GM23338 (cell line): ENCODE measurements around the gene DGKB. TPM values are rescaled to one million over a fixed set of nuclear protein-coding genes. Genes with fewer than 3 reads are reported as not detected.

Experiments used
- ATAC-seq: fragments of 200-7000 bp; cut with Tn5 transposase; 3 replicates; pipeline ENCODE4 v1.9.1; 2020
- DNase-seq: peaks from one replicate; pipeline ENCODE4 v3.0.0-alpha.2; 2015; ENCODE audit warnings: low spot score
- H2AFZ ChIP-seq: fragments of 200-600 bp; sonication (generic); 2 replicates; pipeline ENCODE4 v1.8.0; 2016; ENCODE audit warnings: antibody characterized with exemption, mild to moderate bottlenecking, moderate library complexity
- H3F3A ChIP-seq: fragments of 200-600 bp; sonication (generic); replicated peaks from 2 replicates; pipeline ENCODE4 v1.8.0; 2017; ENCODE audit warnings: antibody characterized with exemption, mixed run types, low read depth
- H3K27ac ChIP-seq: fragments of 200-600 bp; sonication (generic); 2 replicates; pipeline ENCODE4 v1.6.1; 2016; ENCODE audit warnings: low read depth
- H3K27me3 ChIP-seq: fragments of 200-600 bp; sonication (generic); 2 replicates; pipeline ENCODE4 v1.8.0; 2016; ENCODE audit warnings: mild to moderate bottlenecking, mixed run types, moderate library complexity; ENCODE audit not compliant: insufficient read depth
- H3K36me3 ChIP-seq: fragments of 200-600 bp; sonication (generic); 2 replicates; pipeline ENCODE4 v1.8.0; 2016; ENCODE audit warnings: mild to moderate bottlenecking; ENCODE audit not compliant: insufficient read depth
- H3K4me1 ChIP-seq: fragments of 200-600 bp; sonication (generic); 2 replicates; pipeline ENCODE4 v1.8.0; 2016; ENCODE audit warnings: mild to moderate bottlenecking, moderate library complexity; ENCODE audit not compliant: insufficient read depth
- H3K4me2 ChIP-seq: fragments of 200-600 bp; sonication (generic); 2 replicates; pipeline ENCODE4 v1.7.1; 2017; ENCODE audit warnings: mixed run types
- H3K4me3 ChIP-seq: fragments of 200-600 bp; sonication (generic); 2 replicates; pipeline ENCODE4 v1.6.1; 2016; ENCODE audit warnings: mixed run types
- H3K79me2 ChIP-seq: fragments of 200-600 bp; sonication (generic); replicated peaks from 2 replicates; pipeline ENCODE4 v1.8.0; 2017; ENCODE audit warnings: mild to moderate bottlenecking; ENCODE audit not compliant: insufficient read depth
- H3K9me2 ChIP-seq: fragments of 200-600 bp; sonication (generic); 2 replicates; pipeline ENCODE4 v1.8.0; 2017; ENCODE audit not compliant: insufficient read depth
- H4K20me1 ChIP-seq: fragments of 200-600 bp; sonication (generic); replicated peaks from 2 replicates; pipeline ENCODE4 v1.8.0; 2017; ENCODE audit warnings: mild to moderate bottlenecking; ENCODE audit not compliant: insufficient read depth
- H3K27ac Mint-ChIP-seq: 2 replicates; pipeline ENCODE4 v1.8.0; 2020; ENCODE audit warnings: inconsistent platforms, mild to moderate bottlenecking, moderate library complexity, mixed read lengths
- H3K27me3 Mint-ChIP-seq: 3 replicates; pipeline ENCODE4 v1.8.0; 2022; ENCODE audit warnings: low read depth, mild to moderate bottlenecking, moderate library complexity, mixed read lengths, inconsistent platforms; ENCODE audit not compliant: insufficient read depth, poor library complexity
- H3K36me3 Mint-ChIP-seq: 3 replicates; pipeline ENCODE4 v1.8.0; 2021; ENCODE audit warnings: low read depth, mild to moderate bottlenecking, inconsistent platforms, moderate library complexity, mixed read lengths
- H3K4me1 Mint-ChIP-seq: 3 replicates; pipeline ENCODE4 v1.8.0; 2020; ENCODE audit warnings: mild to moderate bottlenecking, inconsistent platforms, mixed read lengths
- H3K4me3 Mint-ChIP-seq: 3 replicates; pipeline ENCODE4 v1.8.0; 2021; ENCODE audit warnings: moderate library complexity, mild to moderate bottlenecking, inconsistent platforms, mixed read lengths
- H3K9me3 Mint-ChIP-seq: 3 replicates; pipeline ENCODE4 v1.8.0; 2020; ENCODE audit warnings: moderate library complexity, mild to moderate bottlenecking, inconsistent platforms, mixed read lengths
- CREB1 ChIP-seq: fragments of 250-450 bp; sonication (Bioruptor Pico); IDR thresholded peaks from 2 replicates; pipeline ENCODE4 v1.5.0; 2020; ENCODE audit warnings: low read depth, mild to moderate bottlenecking, moderate library complexity
- NANOG ChIP-seq: IDR thresholded peaks from 2 replicates; pipeline ENCODE4 v1.6.1; 2016; ENCODE audit warnings: antibody characterized with exemption, borderline replicate concordance
- POLR2AphosphoS5 ChIP-seq: IDR thresholded peaks from 2 replicates; pipeline ENCODE4 v1.6.1; 2016; ENCODE audit warnings: antibody characterized with exemption, low read depth
- ZNF331 ChIP-seq: fragments of 250-450 bp; sonication (Bioruptor Pico); IDR thresholded peaks from 2 replicates; pipeline ENCODE4 v1.5.0; 2020; ENCODE audit warnings: low read depth, mild to moderate bottlenecking, moderate library complexity
- polyA plus RNA-seq: library from polyadenylated mRNA; unstranded; fragments of >200 nt; fragmentation: Nextera tagmentation; extraction: Ambion mirVana; gene quantifications from 2 replicates; pipeline ENCODE4 v1.2.1, GENCODE V29; 2016
- total RNA-seq: library from RNA; depleted of rRNA; stranded (reverse); fragments of >200 nt; shearing (Covaris generic); gene quantifications from 2 replicates; pipeline ENCODE4 v1.2.3, GENCODE V29; 2014
- TF ChIP-seq, protein P1 (sequence below): IDR thresholded peaks from 2 replicates; pipeline ENCODE4 v1.6.1; 2016; ENCODE audit warnings: antibody characterized with exemption
- TF ChIP-seq, protein P2 (sequence below): IDR thresholded peaks from one replicate; pipeline ENCODE4 v1.6.1; 2018; ENCODE audit warnings: antibody characterized with exemption; ENCODE audit not compliant: unreplicated experiment

DGKB gene
- total and polyA plus RNA-seq, 2 experiments from 2014 or later: 4.8 to 11.5 TPM

DNA sequence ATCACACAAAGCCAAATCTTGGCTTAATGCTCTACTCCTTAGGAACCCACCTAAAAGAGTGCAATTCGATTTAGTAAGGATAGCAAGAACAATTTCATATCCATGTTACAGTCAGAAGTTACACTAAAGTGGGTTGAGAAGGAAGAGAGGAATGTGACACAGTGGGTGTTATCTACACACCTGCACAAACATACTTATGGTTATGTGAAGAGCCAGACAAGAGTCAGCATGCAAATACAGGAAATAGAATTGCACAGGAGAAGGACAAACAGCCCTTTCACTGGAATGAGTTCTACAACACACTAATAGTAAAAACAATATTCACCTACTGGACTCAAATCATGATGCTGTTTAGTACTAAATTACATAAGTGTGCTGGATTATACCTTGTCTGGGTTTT, 262.8 kb downstream of the DGKB start:
- no peak overlapping the region; the same call in 1 of the 2 replicates for H3K27ac Mint-ChIP-seq
- H3K9me3 Mint-ChIP-seq: peaks cover 19% of the 10 kb centered on the region

DNA sequence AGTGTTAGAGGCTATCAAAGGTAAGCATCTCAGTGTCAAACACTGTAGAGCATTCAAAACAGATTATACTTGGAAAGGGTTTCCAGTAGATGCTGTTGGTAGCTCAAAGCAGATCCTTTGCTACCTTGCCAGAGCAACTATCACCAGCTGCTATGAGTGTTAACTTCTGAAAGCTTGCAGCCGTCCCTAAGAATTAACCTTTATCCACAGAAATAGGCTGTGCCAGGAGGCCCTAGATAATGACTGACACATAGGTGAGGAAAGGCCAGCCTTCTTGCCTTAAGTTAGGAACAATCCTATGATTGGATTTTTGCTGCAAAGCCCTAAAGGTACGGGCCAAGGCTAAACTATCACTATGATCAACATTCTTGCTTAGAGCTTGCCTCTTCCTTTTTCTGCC, 263.2 kb downstream of the DGKB start:
- no peak for TF ChIP-seq ZNF331 (CRISPR knock-in tag)
- Histone ChIP-seq H3K4me2 (no peak overlapping the region), H3F3A (no peaks in the 10 kb centered on the region), H2AFZ (no peak overlapping the region), H3K4me3 (no peak overlapping the region), H4K20me1 (no peaks in the 10 kb centered on the region), H3K27ac (no peak overlapping the region), H3K4me1 (no peaks in the 10 kb centered on the region), H3K9me2 (no peaks in the 10 kb centered on the region), H3K36me3 (0 out of 2 replicates have a peak, but pooled peaks cover 1% of the 10 kb centered on the region), H3K79me2 (no peaks in the 10 kb centered on the region), H3K27me3 (no peaks in the 10 kb centered on the region)
- ATAC-seq (no peak), DNase-seq (no peak)
- peaks cover 3% of the 10 kb centered on the region; the same call in 2 of the 3 replicates for H3K4me1 Mint-ChIP-seq
- peaks cover 2% of the 10 kb centered on the region for H3K27me3 Mint-ChIP-seq
- no peak overlapping the region for H3K4me3 Mint-ChIP-seq
- H3K27ac Mint-ChIP-seq: no peak overlapping the region
- H3K9me3 Mint-ChIP-seq: peaks cover 14% of the 10 kb centered on the region
- H3K36me3 Mint-ChIP-seq: peaks cover 14% of the 10 kb centered on the region

More for the DNA sequence above, 262.8 kb downstream of the DGKB start:
- Histone ChIP-seq H3K79me2 (no peaks in the 10 kb centered on the region), H3K27me3 (no peaks in the 10 kb centered on the region), H3F3A (no peaks in the 10 kb centered on the region), H3K4me1 (no peaks in the 10 kb centered on the region), H3K4me2 (no peak overlapping the region), H3K4me3 (no peak overlapping the region), H3K27ac (no peak overlapping the region), H3K36me3 (0 out of 2 replicates have a peak, but pooled peaks cover 4% of the 10 kb centered on the region), H2AFZ (no peak overlapping the region), H3K9me2 (no peaks in the 10 kb centered on the region), H4K20me1 (no peaks in the 10 kb centered on the region)
- peaks cover 3% of the 10 kb centered on the region; the same call in 2 of the 3 replicates for H3K4me1 Mint-ChIP-seq
- no peak overlapping the region for H3K4me3 Mint-ChIP-seq
- no peak for TF ChIP-seq CREB1 (CRISPR knock-in tag)
- TF ChIP-seq NANOG: no peak
- TF ChIP-seq, protein P1, sequence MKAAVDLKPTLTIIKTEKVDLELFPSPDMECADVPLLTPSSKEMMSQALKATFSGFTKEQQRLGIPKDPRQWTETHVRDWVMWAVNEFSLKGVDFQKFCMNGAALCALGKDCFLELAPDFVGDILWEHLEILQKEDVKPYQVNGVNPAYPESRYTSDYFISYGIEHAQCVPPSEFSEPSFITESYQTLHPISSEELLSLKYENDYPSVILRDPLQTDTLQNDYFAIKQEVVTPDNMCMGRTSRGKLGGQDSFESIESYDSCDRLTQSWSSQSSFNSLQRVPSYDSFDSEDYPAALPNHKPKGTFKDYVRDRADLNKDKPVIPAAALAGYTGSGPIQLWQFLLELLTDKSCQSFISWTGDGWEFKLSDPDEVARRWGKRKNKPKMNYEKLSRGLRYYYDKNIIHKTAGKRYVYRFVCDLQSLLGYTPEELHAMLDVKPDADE: no peak
- TF ChIP-seq, protein P2, sequence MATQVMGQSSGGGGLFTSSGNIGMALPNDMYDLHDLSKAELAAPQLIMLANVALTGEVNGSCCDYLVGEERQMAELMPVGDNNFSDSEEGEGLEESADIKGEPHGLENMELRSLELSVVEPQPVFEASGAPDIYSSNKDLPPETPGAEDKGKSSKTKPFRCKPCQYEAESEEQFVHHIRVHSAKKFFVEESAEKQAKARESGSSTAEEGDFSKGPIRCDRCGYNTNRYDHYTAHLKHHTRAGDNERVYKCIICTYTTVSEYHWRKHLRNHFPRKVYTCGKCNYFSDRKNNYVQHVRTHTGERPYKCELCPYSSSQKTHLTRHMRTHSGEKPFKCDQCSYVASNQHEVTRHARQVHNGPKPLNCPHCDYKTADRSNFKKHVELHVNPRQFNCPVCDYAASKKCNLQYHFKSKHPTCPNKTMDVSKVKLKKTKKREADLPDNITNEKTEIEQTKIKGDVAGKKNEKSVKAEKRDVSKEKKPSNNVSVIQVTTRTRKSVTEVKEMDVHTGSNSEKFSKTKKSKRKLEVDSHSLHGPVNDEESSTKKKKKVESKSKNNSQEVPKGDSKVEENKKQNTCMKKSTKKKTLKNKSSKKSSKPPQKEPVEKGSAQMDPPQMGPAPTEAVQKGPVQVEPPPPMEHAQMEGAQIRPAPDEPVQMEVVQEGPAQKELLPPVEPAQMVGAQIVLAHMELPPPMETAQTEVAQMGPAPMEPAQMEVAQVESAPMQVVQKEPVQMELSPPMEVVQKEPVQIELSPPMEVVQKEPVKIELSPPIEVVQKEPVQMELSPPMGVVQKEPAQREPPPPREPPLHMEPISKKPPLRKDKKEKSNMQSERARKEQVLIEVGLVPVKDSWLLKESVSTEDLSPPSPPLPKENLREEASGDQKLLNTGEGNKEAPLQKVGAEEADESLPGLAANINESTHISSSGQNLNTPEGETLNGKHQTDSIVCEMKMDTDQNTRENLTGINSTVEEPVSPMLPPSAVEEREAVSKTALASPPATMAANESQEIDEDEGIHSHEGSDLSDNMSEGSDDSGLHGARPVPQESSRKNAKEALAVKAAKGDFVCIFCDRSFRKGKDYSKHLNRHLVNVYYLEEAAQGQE: no peak
- no peak for TF ChIP-seq POLR2AphosphoS5
- peaks cover 19% of the 10 kb centered on the region for H3K36me3 Mint-ChIP-seq
- ATAC-seq (no peak), DNase-seq (no peak)
- H3K27me3 Mint-ChIP-seq: peaks cover 2% of the 10 kb centered on the region
